ENCODE measurements around the gene BIRC7.

GRCh38 chr20:63223826-63224207 lies 11.9 kb upstream of the BIRC7 start:
- no peak for TF ChIP-seq EZH2 (IDR thresholded peaks at IDR 0.05; ENCODE audit: low read depth)
- TF ChIP-seq, protein P1, sequence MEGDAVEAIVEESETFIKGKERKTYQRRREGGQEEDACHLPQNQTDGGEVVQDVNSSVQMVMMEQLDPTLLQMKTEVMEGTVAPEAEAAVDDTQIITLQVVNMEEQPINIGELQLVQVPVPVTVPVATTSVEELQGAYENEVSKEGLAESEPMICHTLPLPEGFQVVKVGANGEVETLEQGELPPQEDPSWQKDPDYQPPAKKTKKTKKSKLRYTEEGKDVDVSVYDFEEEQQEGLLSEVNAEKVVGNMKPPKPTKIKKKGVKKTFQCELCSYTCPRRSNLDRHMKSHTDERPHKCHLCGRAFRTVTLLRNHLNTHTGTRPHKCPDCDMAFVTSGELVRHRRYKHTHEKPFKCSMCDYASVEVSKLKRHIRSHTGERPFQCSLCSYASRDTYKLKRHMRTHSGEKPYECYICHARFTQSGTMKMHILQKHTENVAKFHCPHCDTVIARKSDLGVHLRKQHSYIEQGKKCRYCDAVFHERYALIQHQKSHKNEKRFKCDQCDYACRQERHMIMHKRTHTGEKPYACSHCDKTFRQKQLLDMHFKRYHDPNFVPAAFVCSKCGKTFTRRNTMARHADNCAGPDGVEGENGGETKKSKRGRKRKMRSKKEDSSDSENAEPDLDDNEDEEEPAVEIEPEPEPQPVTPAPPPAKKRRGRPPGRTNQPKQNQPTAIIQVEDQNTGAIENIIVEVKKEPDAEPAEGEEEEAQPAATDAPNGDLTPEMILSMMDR (conservative IDR thresholded peaks at IDR 0.05): no peak
